ENCODE measurements around the gene NLN.
"Not testable (repeated sequence)": the region's sequence is repeated elsewhere in the genome, so short reads cannot be mapped to it uniquely, and the experiment has no call there.

The NLN gene

GRCh38 chr5:65734196-65734775 lies 12.3 kb downstream of the NLN start:
- not testable (repeated sequence) for DNase-seq

GRCh38 chr5:65734921-65735320 lies 12.9 kb downstream of the NLN start:
- DNase-seq, result no peak

GRCh38 chr5:65736011-65736410 lies 14.0 kb downstream of the NLN start:
- no peak for DNase-seq

GRCh38 chr5:65737842-65738241 lies 15.8 kb downstream of the NLN start:
- DNase-seq, result no peak

GRCh38 chr5:65738305-65738704 lies 16.3 kb downstream of the NLN start:
- no peak for DNase-seq

- DNase-seq, result no peak
These were observed 17.2 kb downstream of the NLN start for GRCh38 chr5:65739162-65739561.

- no peak for DNase-seq
These were observed 20.7 kb downstream of the NLN start for GRCh38 chr5:65742565-65743231.

- no peak for DNase-seq
These were observed 27.3 kb downstream of the NLN start for GRCh38 chr5:65749221-65749844.

GRCh38 chr5:65749956-65750355 lies 28.0 kb downstream of the NLN start:
- no peak for DNase-seq

- DNase-seq, result no peak
These were observed 28.9 kb downstream of the NLN start for GRCh38 chr5:65750938-65751337.

- no peak for DNase-seq
These were observed 31.2 kb downstream of the NLN start for GRCh38 chr5:65753189-65753588.

GRCh38 chr5:65758546-65759144 lies 36.6 kb downstream of the NLN start:
- DNase-seq, result no peak

- DNase-seq, result no peak
These were observed 38.7 kb downstream of the NLN start for GRCh38 chr5:65760504-65761275.

- DNase-seq, result no peak
These were observed 40.2 kb downstream of the NLN start for GRCh38 chr5:65762234-65762633.

- no peak for DNase-seq
These were observed 43.6 kb downstream of the NLN start for GRCh38 chr5:65765582-65765981.

- DNase-seq, result no peak
These were observed 44.2 kb downstream of the NLN start for GRCh38 chr5:65766175-65766574.

GRCh38 chr5:65766781-65767180 lies 44.8 kb downstream of the NLN start:
- no peak for DNase-seq

- no peak for DNase-seq
These were observed 45.6 kb downstream of the NLN start for GRCh38 chr5:65767565-65767964.

- DNase-seq, result no peak
These were observed 46.8 kb downstream of the NLN start for GRCh38 chr5:65768723-65769346.

- no peak for DNase-seq
These were observed 47.5 kb downstream of the NLN start for GRCh38 chr5:65769539-65769938.

GRCh38 chr5:65771266-65771665 lies 49.3 kb downstream of the NLN start:
- no peak for DNase-seq

- not testable (repeated sequence) for DNase-seq
These were observed 51.0 kb downstream of the NLN start for GRCh38 chr5:65772963-65773362.

GRCh38 chr5:65774346-65774745 lies 52.3 kb downstream of the NLN start:
- no peak for DNase-seq
